HepG2 (cell line): Measurements from ENCODE around the gene TMEM44. TPM values are rescaled to one million over a fixed set of nuclear protein-coding genes. Genes with fewer than 3 reads are reported as not detected.

Experiments used
- IRF2 ChIP-seq: IDR thresholded peaks from 2 replicates; pipeline ENCODE4 v1.6.1; 2018; ENCODE audit warnings: missing genetic modification reagents, missing compliant biosample characterization
- LCORL ChIP-seq, 2 experiments: fragments of 450-650 bp in 1 of 2; sonication (generic) in 1 of 2; formaldehyde crosslinking in 1 of 2; IDR thresholded peaks; 2 replicates each; pipeline versions ENCODE4 v1.5.0 to v1.6.1; 2017 to 2020; ENCODE audit warnings: antibody characterized with exemption in 1 of 2, missing genetic modification reagents in 1 of 2
- MBNL3 ChIP-seq: fragments of 250-450 bp; sonication (Bioruptor Pico); conservative IDR thresholded peaks from 2 replicates; pipeline ENCODE4 v1.8.0; 2022; ENCODE audit warnings: mild to moderate bottlenecking, inconsistent platforms
- RCOR2 ChIP-seq: IDR thresholded peaks from 2 replicates; pipeline ENCODE4 v1.6.1; 2016; ENCODE audit warnings: missing biosample characterization, missing genetic modification reagents
- REPIN1 ChIP-seq: sonication (generic); formaldehyde crosslinking; IDR thresholded peaks from 2 replicates; pipeline ENCODE4 v1.8.0; 2022; ENCODE audit warnings: missing genetic modification reagents, low read depth, mild to moderate bottlenecking, borderline replicate concordance
- SMAD9 ChIP-seq: sonication (generic); formaldehyde crosslinking; IDR thresholded peaks from 2 replicates; pipeline ENCODE4 v1.5.1; 2020; ENCODE audit warnings: mild to moderate bottlenecking, missing genetic modification reagents
- SOX5 ChIP-seq: IDR thresholded peaks from 2 replicates; pipeline ENCODE4 v1.6.1; 2016; ENCODE audit warnings: borderline replicate concordance
- TARDBP ChIP-seq: sonication (generic); formaldehyde crosslinking; IDR thresholded peaks from 2 replicates; pipeline ENCODE4 v1.8.0; 2022; ENCODE audit warnings: mild to moderate bottlenecking, missing genetic modification reagents
- TEAD3 ChIP-seq: optimal IDR thresholded peaks from 2 replicates; pipeline ENCODE3; 2016; ENCODE audit warnings: borderline replicate concordance
- ZBTB2 ChIP-seq: sonication (generic); formaldehyde crosslinking; IDR thresholded peaks from 2 replicates; pipeline ENCODE4 v1.8.0; 2022; ENCODE audit warnings: low read depth, missing genetic modification reagents
- ZBTB8A ChIP-seq: sonication (generic); formaldehyde crosslinking; IDR thresholded peaks from 2 replicates; pipeline ENCODE4 v1.4.0; 2020; ENCODE audit warnings: mild to moderate bottlenecking, low read depth, missing genetic modification reagents, borderline replicate concordance
- ZFP36L2 ChIP-seq: sonication (generic); formaldehyde crosslinking; IDR thresholded peaks from 2 replicates; pipeline ENCODE4 v1.4.0; 2020; ENCODE audit warnings: missing genetic modification reagents
- ZFX ChIP-seq: sonication (generic); formaldehyde crosslinking; IDR thresholded peaks from 2 replicates; pipeline ENCODE4 v1.4.0; 2020; ENCODE audit warnings: mild to moderate bottlenecking, low read depth, missing genetic modification reagents, moderate library complexity
- ZNF18 ChIP-seq: sonication (generic); formaldehyde crosslinking; IDR thresholded peaks from 2 replicates; pipeline ENCODE4 v1.8.0; 2022; ENCODE audit warnings: mild to moderate bottlenecking, missing genetic modification reagents; ENCODE audit not compliant: insufficient replicate concordance
- ZNF263 ChIP-seq: sonication (generic); formaldehyde crosslinking; IDR thresholded peaks from 2 replicates; pipeline ENCODE4 v1.4.0; 2020; ENCODE audit warnings: missing genetic modification reagents
- ZNF646 ChIP-seq: sonication (generic); formaldehyde crosslinking; IDR thresholded peaks from 2 replicates; pipeline ENCODE4 v1.9.0; 2021; ENCODE audit warnings: mild to moderate bottlenecking, missing genetic modification reagents
- polyA plus RNA-seq, 8 experiments: library from polyadenylated mRNA; depleted of rRNA in 3 of 8; stranded (reverse) in 7 of 8; unstranded in 1 of 8; fragments of >200 nt; fragmentation: Illumina TruSeq in 4 of 8; extraction: Trizol in 4 of 8; gene quantifications; 2 replicates each; pipeline versions ENCODE4 v1.2.1 to v1.2.3, GENCODE V29; 2011 to 2016; ENCODE audit warnings: low read depth in 4 of 8, missing spikeins in 1 of 8, mixed read lengths in 1 of 8; ENCODE audit not compliant: insufficient read depth in 1 of 8
- total RNA-seq, 5 experiments: library from RNA; depleted of rRNA; stranded (reverse); fragments of >200 nt; fragmentation: Illumina TruSeq; extraction: Trizol; gene quantifications; 2 replicates each; pipeline ENCODE4 v1.2.3, GENCODE V29; 2016; ENCODE audit warnings: low read depth in 1 of 5
- TF ChIP-seq, protein P1 (sequence below): IDR thresholded peaks from 2 replicates; pipeline ENCODE4 v1.6.1; 2016; ENCODE audit warnings: missing compliant biosample characterization, missing genetic modification reagents, borderline replicate concordance

Gene TMEM44
- total and polyA plus RNA-seq, 2 of the 13 experiments (the other 11 are each of a cell fraction or from before 2014, with no cell fraction given): 7.3 to 13.8 TPM

GRCh38 chr3:194548346-194549321 lies 84.6 kb downstream of the TMEM44 start (continued):
- no peak for TF ChIP-seq ZNF18 (CRISPR knock-in tag)
- TF ChIP-seq ZFP36L2 (CRISPR knock-in tag): no peak
- TF ChIP-seq ZFX: peak; percentile 54
- TF ChIP-seq, protein P1, sequence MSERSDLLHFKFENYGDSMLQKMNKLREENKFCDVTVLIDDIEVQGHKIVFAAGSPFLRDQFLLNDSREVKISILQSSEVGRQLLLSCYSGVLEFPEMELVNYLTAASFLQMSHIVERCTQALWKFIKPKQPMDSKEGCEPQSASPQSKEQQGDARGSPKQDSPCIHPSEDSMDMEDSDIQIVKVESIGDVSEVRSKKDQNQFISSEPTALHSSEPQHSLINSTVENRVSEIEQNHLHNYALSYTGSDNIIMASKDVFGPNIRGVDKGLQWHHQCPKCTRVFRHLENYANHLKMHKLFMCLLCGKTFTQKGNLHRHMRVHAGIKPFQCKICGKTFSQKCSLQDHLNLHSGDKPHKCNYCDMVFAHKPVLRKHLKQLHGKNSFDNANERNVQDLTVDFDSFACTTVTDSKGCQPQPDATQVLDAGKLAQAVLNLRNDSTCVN (CRISPR knock-in tag): no peak
- peak; percentile 58; the same call in 1 of the 2 replicates for TF ChIP-seq TARDBP (CRISPR knock-in tag)
- TF ChIP-seq ZNF646 (CRISPR knock-in tag): peak; percentile 50; the same call in 1 of the 2 replicates
- TF ChIP-seq LCORL (IDR thresholded peaks at IDR 0.05): no peak
- TF ChIP-seq LCORL (CRISPR knock-in tag; IDR thresholded peaks at IDR 0.05): 0 out of 2 replicates have a peak, but pooled peaks have one; percentile 21
- TF ChIP-seq IRF2: 0 out of 2 replicates have a peak, but pooled peaks have one; percentile 17
- TF ChIP-seq REPIN1 (CRISPR knock-in tag): no peak
- no peak for TF ChIP-seq ZNF263 (CRISPR knock-in tag)
- TF ChIP-seq ZBTB2 (CRISPR knock-in tag): no peak
- TF ChIP-seq ZBTB8A: no peak
- TF ChIP-seq SOX5 (CRISPR knock-in tag): 0 out of 2 replicates have a peak, but pooled peaks have one; percentile 19
- TF ChIP-seq MBNL3: no peak
- no peak for TF ChIP-seq RCOR2 (CRISPR knock-in tag)
- no peak for TF ChIP-seq SMAD9
- TF ChIP-seq TEAD3 (CRISPR knock-in tag): peak; percentile 6
